Stimulated activated CD4-positive, alpha-beta T cell treated with anti-CD3 and anti-CD28 coated beads, Interleukin-15, amount 100 ng/mL, for 48 hours (primary cell): Measurements from ENCODE around the gene FIGNL2.
"Not testable (repeated sequence)": the region's sequence is repeated elsewhere in the genome, so short reads cannot be mapped to it uniquely, and the experiment has no call there.

Experiments used
- DNase-seq, 2 donors: peaks; one replicate each; pipeline ENCODE4 v3.0.0-alpha.2; 2020; ENCODE audit warnings: low read depth in 2 of 2

The FIGNL2 gene

DNA sequence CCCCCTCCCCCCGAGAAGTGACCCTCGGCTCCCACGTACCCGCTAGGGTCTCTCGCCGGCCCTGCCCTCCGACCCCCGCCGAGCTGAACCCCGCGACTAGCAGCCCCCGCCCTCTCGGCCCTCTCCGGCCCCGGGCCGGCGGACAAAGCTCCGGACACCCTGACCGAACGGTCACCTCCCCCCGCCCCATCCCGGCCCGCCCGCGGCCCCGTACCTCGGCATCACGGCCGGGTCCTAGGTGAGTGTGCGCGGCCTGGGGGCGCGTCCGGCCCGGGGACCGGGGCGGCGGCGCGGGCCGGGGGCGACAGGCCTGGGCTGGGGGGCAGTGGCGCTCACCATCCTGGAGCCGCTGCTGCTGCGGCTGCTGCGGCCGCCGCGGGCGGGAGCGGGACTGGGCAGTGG lies at the start of gene FIGNL2:
TSS of gene FIGNL2 (minus strand) at position 393 of the 402 bp plus-strand sequence. CDS start 26,305 bp downstream, outside the sequence.
- no peak for DNase-seq

DNA sequence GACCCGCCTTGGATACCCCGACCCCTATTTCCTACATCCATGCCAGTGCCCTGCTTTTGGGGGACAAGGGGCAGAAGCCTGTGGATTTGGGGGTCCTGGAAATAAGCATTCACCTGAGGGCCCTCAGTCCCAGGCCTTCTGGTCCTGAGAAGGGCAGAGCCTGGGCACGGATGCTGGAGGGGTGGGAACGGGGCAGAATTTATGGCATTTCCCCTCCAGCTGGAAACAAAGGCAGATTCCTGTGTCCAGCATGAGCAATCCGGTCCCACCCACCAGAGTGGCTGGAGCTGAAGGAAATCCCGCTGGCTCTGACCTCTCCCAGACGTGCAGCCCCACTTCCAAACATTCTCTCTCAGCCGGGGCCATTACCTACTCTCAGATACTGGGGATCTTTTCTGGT lies 48.7 kb upstream of the FIGNL2 start:
- DNase-seq, result no peak

DNA sequence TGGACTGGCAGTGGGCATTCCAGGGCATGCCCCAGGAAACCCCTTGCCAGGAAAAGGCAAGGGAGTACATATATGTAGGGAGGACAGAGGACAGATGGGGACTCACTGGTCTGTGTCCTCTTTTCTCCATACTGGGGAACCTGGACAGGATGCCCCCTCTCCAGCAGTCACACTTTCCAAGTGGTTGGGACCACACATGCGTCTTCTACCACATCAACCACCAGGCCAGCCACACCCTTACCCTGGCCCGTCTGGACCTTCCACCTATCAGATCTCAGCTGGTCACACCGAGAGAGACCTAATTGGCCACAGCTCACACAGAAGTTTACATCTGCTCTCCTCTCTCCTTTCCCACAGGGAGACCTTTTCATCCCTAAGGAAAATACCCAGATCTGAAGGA lies 47.7 kb upstream of the FIGNL2 start:
- DNase-seq, result no peak

DNA sequence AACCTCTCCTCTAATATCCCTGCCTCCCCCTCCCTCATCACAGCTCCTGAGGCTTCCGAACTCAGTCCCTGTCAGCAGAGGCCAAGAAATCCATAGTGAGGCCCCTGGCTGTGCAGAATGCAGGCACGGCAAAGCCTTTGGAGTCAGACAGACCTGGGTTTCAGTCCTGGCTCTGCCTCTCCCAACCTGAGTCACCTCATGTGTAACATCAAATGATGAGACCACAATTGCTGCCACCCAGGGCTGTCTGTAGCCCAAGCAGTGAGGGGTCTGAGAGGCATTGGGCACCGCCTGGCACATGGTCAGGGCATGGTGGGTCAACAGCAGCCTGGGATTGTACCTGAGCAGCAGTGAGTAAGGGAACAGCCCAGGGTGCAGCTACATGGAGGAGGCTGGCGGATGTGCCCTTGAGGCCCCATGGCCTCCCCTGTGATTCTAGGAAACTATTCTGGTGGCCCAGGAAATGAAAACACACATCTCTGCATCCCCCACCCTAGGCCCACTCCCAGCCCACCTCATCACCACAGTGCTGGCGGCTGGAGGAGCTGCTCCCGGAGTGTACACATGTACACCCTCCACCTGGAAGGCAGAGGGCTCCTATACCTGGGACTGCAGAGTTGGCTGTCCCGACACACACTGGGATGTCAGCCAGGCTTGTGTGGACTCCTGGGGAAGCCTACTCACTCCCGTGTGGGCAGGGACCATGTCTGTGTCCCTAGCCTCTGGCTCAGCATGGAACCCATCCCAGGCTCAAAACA lies 47.0 kb upstream of the FIGNL2 start:
- DNase-seq, result no peak

- DNase-seq, result no peak
These were observed 45.3 kb upstream of the FIGNL2 start for GRCh38 chr12:51893786-51894185.

GRCh38 chr12:51891843-51892242 lies 43.3 kb upstream of the FIGNL2 start:
- no peak for DNase-seq

- no peak for DNase-seq
These were observed 42.1 kb upstream of the FIGNL2 start for GRCh38 chr12:51890511-51891171.

- DNase-seq, result no peak
These were observed 41.6 kb upstream of the FIGNL2 start for GRCh38 chr12:51890133-51890464.

GRCh38 chr12:51889216-51890132 lies 41.0 kb upstream of the FIGNL2 start:
- DNase-seq, result no peak

DNA sequence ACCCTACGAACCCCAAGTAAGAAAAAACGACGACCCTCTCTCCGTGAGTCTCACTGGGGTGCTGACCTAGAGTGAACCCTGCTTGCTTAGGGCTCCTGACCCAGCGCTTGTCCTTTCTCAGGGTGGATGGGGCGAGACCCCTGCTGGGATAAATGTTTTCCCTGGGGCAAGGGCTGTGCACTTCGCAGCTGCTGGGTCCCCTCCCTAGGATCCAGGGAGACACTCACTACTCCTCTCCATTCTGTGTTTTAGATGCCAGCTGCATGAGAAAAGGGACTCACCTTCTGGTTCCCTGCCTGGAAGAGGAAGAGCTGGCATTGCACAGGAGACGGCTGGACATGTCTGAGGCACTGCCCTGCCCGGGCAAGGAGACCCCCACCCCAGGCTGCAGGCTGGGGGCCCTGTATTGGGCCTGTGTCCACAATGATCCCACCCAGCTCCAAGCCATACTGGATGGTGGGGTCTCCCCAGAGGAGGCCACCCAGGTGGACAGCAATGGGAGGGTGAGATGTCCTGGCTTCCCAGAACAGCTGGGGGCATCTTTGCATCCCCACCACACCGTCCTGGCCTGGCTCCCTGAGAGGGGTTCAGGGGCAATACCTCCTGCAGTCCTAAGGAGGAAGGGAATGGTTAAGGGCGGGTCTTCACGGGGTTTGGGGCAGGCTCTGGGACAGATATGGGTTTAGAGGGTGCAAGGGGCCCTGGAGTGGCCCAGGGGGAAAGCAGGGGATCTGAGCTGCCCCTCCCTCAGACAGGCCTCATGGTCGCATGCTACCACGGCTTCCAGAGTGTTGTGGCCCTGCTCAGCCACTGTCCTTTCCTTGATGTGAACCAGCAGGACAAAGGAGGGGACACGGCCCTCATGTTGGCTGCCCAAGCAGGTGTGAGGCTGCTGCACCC lies 40.0 kb upstream of the FIGNL2 start:
- no peak for DNase-seq

DNA sequence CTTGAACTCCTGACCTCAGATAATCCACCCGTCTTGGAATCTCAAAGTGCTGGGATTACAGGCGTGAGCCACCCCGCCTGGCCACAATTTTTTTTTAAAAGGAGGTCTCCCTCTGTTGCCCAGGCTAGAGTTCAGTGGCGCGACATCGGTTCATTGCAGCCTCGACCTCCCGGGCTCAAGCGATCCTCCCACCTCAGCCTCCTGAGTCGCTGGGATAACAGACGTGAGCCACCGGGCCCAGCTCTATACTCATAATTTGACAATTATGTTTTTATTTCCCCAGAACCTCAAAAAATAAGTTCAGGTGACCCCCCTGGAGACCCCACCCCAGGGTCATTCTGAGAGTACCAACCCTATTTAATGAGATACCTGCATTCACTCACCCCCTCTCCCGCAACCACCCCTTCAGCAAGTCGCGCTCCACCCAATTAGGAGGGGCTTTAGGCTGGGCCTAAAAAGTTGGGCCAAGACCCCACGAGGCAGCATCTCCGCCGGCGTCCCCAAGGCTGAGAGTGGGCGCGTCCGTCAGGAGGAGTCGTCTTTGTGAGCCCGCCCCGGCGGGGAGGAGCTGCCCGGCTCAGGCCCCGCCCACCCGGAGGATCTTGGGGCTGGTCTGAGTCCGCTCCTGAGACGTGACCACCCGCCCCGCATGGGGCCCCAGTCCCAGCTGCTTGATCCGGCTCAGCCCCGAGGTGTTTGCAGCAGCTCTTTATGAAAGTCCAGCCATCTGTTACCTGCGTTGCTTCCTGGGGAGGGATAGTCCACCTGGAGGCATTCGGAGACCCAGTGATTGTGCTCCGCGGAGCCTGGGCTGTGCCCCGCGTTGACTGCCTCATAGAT lies 39.2 kb upstream of the FIGNL2 start, which contains the start of gene ANKRD33:
TSS of gene ANKRD33 (plus strand) at position 628 of the 840 bp plus-strand sequence. CDS start at position 712, 84 bp downstream.
- no peak for DNase-seq

DNA sequence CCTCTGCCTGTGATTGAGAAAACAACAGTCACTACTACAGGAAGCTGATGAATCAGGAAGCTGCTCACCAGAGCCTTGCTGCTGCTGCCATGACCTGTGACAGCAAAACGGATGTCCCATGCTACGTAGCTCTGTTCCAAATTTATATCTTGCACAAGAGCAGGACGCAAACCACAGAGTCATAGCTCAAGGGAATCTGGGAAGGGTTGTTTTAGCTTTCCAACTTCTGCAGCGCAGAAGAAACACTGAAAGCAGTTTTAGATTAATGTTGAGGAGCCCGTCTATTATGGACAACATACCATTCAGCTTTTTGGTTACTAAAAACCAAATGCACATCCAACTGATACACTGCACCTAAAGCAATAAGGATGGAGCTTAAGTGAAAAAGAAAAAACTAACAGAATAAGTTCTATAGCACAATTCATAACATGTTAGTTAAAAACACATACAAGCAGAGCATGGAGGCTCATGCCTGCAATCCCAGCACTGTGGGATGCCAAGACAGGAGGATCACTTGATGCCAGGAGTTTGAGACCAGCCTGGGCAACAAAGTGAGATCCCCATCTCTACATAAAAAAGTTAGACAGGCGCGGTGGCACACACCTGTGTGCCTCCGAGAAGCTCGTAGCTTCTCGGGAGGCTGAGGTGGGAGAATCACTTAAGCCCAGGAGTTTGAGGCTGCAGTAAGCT lies 37.6 kb upstream of the FIGNL2 start:
- DNase-seq, result peak; percentile 14 to 41

DNA sequence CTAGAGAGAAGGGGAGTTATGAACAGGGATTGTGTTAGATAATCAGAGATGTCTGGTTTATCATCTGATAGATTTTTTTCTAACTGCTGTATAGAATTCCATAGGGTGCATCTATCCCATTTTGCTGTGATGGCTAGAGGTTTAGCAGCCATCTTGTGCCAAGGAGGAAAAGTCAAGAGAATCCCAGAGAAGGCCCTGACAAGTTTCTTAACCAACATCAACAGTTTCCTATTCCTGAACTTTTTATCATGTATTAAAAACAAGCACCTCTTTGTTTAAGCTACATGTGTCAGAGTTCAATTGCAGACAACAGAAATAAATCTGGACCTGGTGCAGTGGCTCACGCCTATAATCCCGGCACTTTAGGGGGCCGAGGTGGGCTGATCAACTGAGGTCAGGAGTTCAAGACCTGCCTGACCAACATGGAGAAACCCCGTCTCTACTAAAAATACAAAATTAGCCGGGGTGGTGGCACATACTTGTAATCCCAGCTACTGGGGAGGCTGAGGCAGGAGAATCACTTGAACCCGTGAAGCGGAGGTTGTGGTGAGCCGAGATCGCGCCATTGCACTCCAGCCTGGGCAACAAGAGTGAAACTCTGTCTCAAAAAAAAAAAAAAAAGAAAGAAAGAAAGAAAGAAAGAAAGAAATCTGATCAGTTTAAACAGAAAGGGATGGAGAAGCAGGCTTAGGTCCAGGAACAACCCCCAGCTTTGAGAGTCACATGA lies 36.9 kb upstream of the FIGNL2 start:
- DNase-seq, result not testable (repeated sequence)

DNA sequence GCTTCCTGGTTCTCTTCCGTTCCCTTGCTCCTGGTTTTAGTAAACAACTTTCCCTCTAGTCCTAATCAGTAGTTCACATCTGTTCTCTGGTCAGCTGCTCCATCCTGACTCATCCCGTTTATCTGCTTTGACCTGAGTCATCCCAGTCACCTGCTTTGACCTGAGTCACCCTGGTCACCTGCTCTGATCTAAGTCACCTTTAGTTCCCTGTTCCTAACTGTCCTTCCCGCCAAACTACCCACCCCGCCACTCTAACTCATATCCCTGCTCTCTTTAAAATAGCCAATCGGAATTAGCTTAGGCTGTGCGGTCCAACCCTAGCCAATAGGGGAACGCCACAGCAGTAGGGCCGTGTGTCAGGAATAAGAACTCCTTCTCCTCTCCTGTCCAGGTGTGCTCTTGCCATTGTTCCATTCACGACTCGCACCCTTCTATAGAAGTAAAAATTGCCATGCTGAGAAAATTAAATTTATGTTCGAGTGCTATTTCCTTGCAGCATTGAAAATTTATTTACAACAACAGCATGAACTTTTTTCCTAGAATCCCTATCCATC lies 36.2 kb upstream of the FIGNL2 start:
- no peak for DNase-seq

DNA sequence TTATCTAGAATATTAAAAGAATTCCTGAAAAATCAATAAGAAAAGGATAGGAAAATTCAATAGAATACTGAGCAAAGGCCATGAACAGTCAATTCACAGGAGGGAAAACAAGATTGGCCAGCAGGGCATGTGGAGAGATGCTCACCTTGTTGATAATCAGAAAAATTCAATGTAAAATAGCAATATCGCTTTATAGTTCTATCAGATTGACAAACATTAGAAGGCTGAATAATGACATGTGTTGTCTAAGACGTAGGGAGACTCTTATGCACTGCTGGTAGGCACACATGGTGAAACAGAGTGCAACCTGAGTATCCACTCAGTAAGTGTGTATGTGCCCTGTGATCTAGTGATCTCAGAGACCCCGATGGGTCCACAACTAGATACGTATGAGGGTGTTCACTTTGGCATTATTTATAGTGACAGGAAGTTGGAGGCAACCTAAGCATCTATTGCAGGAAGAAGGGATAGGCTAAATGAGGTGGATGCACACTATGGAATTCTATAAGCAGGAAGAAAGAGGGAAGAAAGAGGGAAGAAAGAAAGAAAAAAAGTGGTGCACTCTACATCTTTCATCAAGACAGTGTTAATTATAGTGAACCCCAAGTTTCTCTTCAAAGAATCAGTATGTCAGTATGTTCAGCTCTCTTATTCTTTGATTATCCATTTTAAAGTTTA lies 35.6 kb upstream of the FIGNL2 start:
- no peak for DNase-seq

DNA sequence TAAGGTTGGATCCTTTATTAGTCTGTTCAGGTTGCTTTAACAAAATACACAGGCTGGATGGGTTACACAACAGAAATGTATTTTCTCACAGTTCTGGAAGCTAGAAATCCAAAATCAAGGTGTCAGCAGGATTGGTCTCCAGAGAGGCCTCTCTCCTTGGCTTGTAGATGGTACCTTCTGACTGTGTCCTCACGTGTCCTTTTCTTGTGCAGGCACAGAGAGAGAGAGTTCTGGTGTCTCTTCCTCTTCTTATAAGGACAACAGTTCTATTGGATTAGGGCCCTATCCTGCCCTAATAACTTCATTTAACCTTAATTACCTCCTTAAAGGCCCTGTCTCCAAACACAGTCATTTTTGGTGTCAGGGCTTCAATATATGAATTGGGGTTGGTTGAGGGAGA lies 34.8 kb upstream of the FIGNL2 start:
- DNase-seq, result no peak

DNA sequence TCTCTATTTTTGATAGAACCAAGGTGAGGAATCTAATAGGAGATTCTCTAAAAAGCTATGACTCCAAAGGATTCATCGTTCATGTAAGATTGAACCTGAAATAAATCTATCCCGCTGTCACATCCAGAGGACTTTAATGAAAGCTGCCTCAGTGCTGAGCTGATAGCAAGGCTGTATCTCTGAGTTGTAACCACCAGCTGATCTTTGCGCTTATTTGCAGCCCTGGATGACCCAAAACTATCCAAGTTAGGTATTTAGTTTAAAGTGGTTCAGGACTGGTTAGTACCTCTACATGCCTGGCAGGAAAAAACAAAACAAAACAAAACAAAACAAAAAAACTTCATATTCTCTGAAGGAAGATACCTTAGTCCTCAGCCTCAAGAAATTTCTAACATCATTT lies 30.6 kb upstream of the FIGNL2 start:
- no peak for DNase-seq

DNA sequence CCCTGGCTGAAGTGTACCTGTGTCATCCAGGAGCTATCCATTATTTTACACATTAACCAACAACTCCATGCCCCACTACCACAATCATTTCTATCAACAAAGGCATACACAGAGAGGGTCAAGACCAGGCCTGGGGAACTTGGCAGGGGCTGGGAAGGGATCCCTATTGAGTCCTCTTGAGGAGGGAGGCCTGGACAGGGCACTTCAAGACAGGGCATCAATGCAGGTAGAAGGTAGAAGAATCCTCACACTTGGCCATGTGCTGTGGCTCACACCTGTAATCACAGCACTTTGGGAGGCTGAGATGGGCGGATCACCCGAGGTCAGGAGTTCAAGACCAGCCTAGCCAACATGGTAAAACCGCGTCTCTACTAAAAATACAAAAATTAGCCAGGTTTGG lies 26.0 kb upstream of the FIGNL2 start:
- no peak for DNase-seq
